NCI-H2029 (cell line): Measurements from ENCODE around the gene KCNC4.

ENCODE experiments used
- DNase-seq: peaks from one replicate; lab custom pipeline; 2025; lab: John Stamatoyannopoulos, UW

KCNC4 gene

DNA sequence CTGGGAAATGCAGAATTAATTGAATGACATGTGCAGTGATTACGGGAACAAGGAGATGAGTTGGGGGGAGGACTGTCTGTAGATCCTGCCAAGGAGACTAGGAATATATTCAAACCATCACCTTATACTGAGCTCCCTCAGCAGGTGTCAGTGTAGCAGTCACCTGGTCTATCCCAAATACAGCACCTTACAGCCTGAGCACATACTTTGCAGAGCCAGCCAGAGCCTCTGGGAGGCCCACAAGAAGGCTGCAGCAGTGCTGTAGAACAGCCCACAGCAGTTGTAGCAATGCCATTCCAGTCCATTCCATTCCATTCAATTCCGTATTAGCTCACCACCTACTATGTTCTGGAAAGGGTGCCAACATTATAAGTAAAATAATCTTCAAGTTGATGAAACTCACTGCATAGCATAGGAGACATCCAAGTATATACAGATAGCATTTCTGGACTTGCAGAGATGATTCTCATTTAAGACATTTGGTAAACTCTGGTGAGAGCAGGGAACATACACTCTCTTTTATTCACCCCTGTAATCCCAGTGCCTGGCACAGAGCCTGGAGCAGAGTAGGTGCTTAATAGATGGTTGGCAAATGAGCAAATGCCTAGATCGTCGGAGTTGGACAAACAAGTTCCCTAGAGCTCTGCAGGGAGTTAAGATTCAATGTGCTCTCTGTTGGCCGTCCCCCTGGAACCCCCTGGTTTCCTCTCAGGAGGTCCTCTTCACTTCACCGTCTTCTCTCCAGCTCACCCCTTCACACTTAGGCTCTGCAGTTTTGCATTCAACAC is 44.7 kb downstream of the KCNC4 start:
- DNase-seq: no peak

DNA sequence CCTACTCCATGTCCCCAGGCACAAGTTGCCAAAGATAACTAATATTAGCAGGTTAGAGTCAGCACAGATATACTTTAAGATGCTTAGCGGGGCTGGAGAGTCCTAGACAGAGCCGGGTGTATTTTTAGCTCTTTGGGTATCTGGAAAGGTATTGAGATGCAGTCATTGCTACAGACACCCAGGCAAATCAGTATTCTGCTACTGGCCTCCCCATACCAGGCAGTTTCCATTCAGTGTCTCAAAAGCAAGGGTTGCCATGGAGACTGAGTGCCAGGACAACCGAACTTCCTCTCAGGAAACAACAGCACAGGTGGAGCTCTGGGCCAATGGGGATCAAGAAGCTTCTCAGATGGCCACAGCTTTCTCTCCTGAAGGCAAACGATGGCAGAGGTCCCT is 45.3 kb downstream of the KCNC4 start:
- DNase-seq: no peak

DNA sequence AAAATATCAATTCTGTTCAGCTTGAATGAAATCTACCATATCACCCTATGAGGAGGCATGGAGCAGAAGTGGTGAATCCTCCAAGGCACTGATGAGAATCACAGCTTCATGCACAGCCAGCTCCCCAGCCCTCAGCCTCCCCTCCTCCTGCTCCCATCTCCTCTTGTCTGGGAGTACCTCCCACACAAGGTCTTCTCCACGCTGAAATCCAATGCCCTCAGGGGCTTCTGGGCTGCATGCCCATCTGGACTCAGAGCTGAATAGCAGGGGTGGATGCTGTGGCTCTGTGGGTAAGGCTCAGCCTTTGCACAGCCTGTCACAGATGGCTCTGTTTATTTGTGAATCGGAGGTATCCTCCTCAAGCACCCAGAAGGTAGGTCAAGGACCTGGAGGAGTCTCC is 48.6 kb downstream of the KCNC4 start:
- DNase-seq: peak; percentile 25

DNA sequence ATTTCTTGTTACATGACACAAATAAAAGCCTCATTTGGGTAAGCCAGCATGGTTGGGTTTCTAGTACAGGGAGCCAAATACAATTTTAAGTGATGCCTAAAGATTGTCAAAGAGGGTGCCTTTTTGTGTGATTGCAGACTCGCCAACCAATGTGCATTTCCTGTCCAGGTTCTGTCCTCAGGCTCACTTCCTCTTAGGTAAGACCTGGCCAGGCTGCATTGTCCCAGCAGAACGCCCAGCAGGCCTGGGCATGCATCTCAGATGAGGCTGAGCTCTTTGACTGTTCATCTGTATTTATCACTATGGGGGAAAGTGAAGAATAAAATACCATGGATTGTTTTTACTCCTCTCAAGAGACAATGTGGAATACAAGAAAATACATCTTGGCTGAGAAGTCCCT is 49.7 kb downstream of the KCNC4 start:
- no peak for DNase-seq
